RWPE1 (cell line): ENCODE results near the gene WHAMM.
"Not testable (repeated sequence)": the region's sequence is repeated elsewhere in the genome, so short reads cannot be mapped to it uniquely, and the experiment has no call there.

ENCODE experiments used
- CTCF ChIA-PET: fragments of 350-600 bp; sonication (Branson Sonifier 250); formaldehyde crosslinking; extraction: SDS; loops from one replicate; lab custom pipeline; 2021; lab: Yijun Ruan, JAX
- POLR2A ChIA-PET: fragments of 400-600 bp; formaldehyde crosslinking; extraction: SDS; loops from one replicate; lab custom pipeline; 2020; ENCODE audit warnings: antibody characterized with exemption; ENCODE audit not compliant: low non-redundant PET; lab: Yijun Ruan, JAX
- DNase-seq: peaks from one replicate; pipeline ENCODE4 v3.0.0; 2012; ENCODE audit warnings: low spot score
- H3K27ac ChIP-seq: fragments of 450-650 bp; 2 replicates; pipeline ENCODE4 v1.5.1; 2017
- CTCF ChIP-seq: fragments of 450-650 bp; conservative IDR thresholded peaks from 2 replicates; pipeline ENCODE4 v1.5.1; 2017; ENCODE audit warnings: low read depth, mild to moderate bottlenecking

Gene WHAMM, protein sequence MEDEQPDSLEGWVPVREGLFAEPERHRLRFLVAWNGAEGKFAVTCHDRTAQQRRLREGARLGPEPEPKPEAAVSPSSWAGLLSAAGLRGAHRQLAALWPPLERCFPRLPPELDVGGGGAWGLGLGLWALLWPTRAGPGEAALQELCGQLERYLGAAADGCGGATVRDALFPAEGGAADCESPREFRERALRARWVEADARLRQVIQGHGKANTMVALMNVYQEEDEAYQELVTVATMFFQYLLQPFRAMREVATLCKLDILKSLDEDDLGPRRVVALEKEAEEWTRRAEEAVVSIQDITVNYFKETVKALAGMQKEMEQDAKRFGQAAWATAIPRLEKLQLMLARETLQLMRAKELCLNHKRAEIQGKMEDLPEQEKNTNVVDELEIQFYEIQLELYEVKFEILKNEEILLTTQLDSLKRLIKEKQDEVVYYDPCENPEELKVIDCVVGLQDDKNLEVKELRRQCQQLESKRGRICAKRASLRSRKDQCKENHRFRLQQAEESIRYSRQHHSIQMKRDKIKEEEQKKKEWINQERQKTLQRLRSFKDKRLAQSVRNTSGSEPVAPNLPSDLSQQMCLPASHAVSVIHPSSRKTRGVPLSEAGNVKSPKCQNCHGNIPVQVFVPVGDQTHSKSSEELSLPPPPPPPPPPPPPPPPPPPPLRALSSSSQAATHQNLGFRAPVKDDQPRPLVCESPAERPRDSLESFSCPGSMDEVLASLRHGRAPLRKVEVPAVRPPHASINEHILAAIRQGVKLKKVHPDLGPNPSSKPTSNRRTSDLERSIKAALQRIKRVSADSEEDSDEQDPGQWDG

GRCh38 chr15:82809308-82810060 is at the start of gene WHAMM:
WHAMM (plus strand) TSS chr15:82809628; CDS start chr15:82809727, 99 bp downstream.
- peak; percentile 39 for TF ChIP-seq CTCF
- H3K27ac ChIP-seq: peak within 1 kb of the TSS; percentile 98
- ChIA-PET POLR2A (interaction anchor here (0.9 kb wide), 1 partner anchor 57 kb away, joined by 3 read pairs; no protein-coding TSS in a partner anchor), CTCF (interaction anchor here (0.9 to 1.4 kb wide), 2 partner anchors 56 to 224 kb away, joined by 3 read pairs; no protein-coding TSS in a partner anchor)
- peak; percentile 100 for DNase-seq

DNA sequence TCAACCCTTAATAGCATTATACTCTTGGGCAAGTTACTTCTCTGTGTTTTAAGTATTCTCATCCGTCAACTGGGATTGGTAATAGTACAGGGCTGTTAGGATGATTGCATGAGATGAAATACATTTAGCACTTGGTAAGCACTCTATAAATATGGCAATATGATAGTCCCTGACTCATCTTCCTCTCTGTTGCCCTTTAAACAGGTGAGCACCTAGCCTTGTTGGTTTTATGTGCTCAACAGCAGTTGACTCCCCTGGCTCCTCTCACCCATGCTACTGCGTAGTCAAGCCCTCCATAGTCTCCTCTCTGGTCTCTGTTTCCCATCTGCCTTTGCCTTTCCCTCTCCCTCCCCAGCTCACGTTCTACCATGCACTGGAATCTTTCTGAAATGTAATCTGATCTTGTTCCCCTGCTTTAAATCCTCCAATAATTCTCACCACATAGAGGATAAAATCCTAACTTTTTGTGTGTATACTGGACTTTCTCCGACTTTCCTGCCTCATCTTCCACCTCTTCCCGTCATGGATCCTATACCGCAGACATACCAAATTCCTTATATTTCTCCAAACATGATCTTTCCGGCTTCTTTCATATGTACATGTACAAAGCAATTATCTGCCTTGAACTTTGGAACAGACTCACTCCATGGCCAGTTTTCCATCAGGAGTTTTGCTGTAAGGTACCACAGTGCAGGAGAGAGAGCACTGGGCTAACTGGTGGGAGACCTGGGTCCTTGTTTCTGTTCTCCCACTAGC is 45.9 kb upstream of the WHAMM start:
- ChIA-PET POLR2A (no interaction called here), CTCF (interaction anchor here (0.6 kb wide), 1 partner anchor 18 kb away, joined by 3 read pairs; no protein-coding TSS in a partner anchor)
- no peak overlapping the region for H3K27ac ChIP-seq
- DNase-seq: no peak
- TF ChIP-seq CTCF: no peak

GRCh38 chr15:82764117-82764490 is 45.3 kb upstream of the WHAMM start:
- ChIA-PET CTCF (no interaction called here), POLR2A (no interaction called here)
- DNase-seq: no peak
- no peak overlapping the region for H3K27ac ChIP-seq
- TF ChIP-seq CTCF: no peak

- DNase-seq: no peak
- POLR2A ChIA-PET: interaction anchor here (0.5 kb wide), 1 partner anchor 187 kb away, joined by 3 read pairs; no protein-coding TSS in a partner anchor
- H3K27ac ChIP-seq: no peak overlapping the region
- TF ChIP-seq CTCF: no peak
- CTCF ChIA-PET: no interaction called here
These were observed 44.7 kb upstream of the WHAMM start for GRCh38 chr15:82764740-82765139.

GRCh38 chr15:82766201-82766600 is 43.2 kb upstream of the WHAMM start:
- not testable (repeated sequence) for H3K27ac ChIP-seq

GRCh38 chr15:82767163-82767829 is 42.1 kb upstream of the WHAMM start:
- POLR2A ChIA-PET: interaction anchor here (0.6 kb wide), 1 partner anchor 176 kb away, joined by 4 read pairs; no protein-coding TSS in a partner anchor
- CTCF ChIA-PET: no interaction called here
- no peak for TF ChIP-seq CTCF
- no peak for DNase-seq
- no peak overlapping the region; the same call in 1 of the 2 replicates for H3K27ac ChIP-seq

More at GRCh38 chr15:82766201-82766600, 43.2 kb upstream of the WHAMM start:
- POLR2A ChIA-PET, DNase-seq: not testable (repeated sequence)
- CTCF ChIA-PET: interaction anchor here (0.5 to 0.7 kb wide), 2 partner anchors 19 to 226 kb away, joined by 3 read pairs; partner anchors contain the start of gene RPS17
